WTC11 (cell line): ENCODE measurements around the gene XIRP1. TPM values are rescaled to one million over a fixed set of nuclear protein-coding genes. Genes with fewer than 3 reads are reported as not detected.

ENCODE experiments used
- ATAC-seq: fragments of 200-7000 bp; cut with Tn5 transposase; 2 replicates; pipeline ENCODE4 v1.10.0; 2021; ENCODE audit warnings: mild to moderate bottlenecking, moderate library complexity
- CTCF ChIA-PET: fragments of 300-600 bp; sonication (Branson Sonifier 250); formaldehyde crosslinking; loops from one replicate; lab custom pipeline; 2021; ENCODE audit warnings: antibody characterized with exemption; lab: Charles Lee
- POLR2A ChIA-PET: fragments of 350-600 bp; sonication (Branson Sonifier 250); formaldehyde crosslinking; loops from one replicate; lab custom pipeline; 2021; ENCODE audit warnings: antibody characterized with exemption; lab: Charles Lee
- DNase-seq: peaks from one replicate; pipeline ENCODE4 v3.0.0; 2021; ENCODE audit warnings: low spot score
- H3K27ac Mint-ChIP-seq: 2 replicates; pipeline ENCODE4 v1.8.0; 2021; ENCODE audit warnings: mixed read lengths
- H3K27me3 Mint-ChIP-seq: 2 replicates; pipeline ENCODE4 v1.8.0; 2021; ENCODE audit warnings: low read depth, mild to moderate bottlenecking, moderate library complexity, mixed read lengths
- H3K36me3 Mint-ChIP-seq: 2 replicates; pipeline ENCODE4 v1.8.0; 2021; ENCODE audit warnings: mixed read lengths
- H3K4me1 Mint-ChIP-seq: 2 replicates; pipeline ENCODE4 v1.8.0; 2022; ENCODE audit warnings: mixed read lengths
- H3K4me3 Mint-ChIP-seq: 2 replicates; pipeline ENCODE4 v1.8.0; 2021; ENCODE audit warnings: mild to moderate bottlenecking, moderate library complexity, mixed read lengths
- H3K9me3 Mint-ChIP-seq: 2 replicates; pipeline ENCODE4 v1.8.0; 2021; ENCODE audit warnings: mixed read lengths
- FOXJ3 ChIP-seq: sonication (generic); formaldehyde crosslinking; IDR thresholded peaks from 2 replicates; pipeline ENCODE4 v1.9.0; 2021; ENCODE audit warnings: missing genetic modification reagents, mild to moderate bottlenecking, borderline replicate concordance
- FOXK1 ChIP-seq: sonication (generic); formaldehyde crosslinking; IDR thresholded peaks from 2 replicates; pipeline ENCODE4 v1.8.0; 2022; ENCODE audit warnings: mild to moderate bottlenecking, moderate library complexity, missing genetic modification reagents
- GTF2I ChIP-seq: fragments of 250-450 bp; sonication (Bioruptor Pico); conservative IDR thresholded peaks from 2 replicates; pipeline ENCODE4 v1.4.0; 2021; ENCODE audit warnings: mild to moderate bottlenecking
- JUN ChIP-seq: sonication (generic); formaldehyde crosslinking; IDR thresholded peaks from 2 replicates; pipeline ENCODE4 v1.8.0; 2023; ENCODE audit warnings: mild to moderate bottlenecking, missing genetic modification reagents
- NFYB ChIP-seq: sonication (generic); formaldehyde crosslinking; conservative IDR thresholded peaks from 2 replicates; pipeline ENCODE4 v1.8.0; 2022; ENCODE audit warnings: low read depth, missing genetic modification reagents
- OVOL2 ChIP-seq: fragments of 250-450 bp; sonication (Bioruptor Pico); IDR thresholded peaks from 2 replicates; pipeline ENCODE4 v1.9.0; 2021; ENCODE audit warnings: mild to moderate bottlenecking, borderline replicate concordance
- TCF7 ChIP-seq: sonication (generic); formaldehyde crosslinking; IDR thresholded peaks from 2 replicates; pipeline ENCODE4 v1.8.0; 2022; ENCODE audit warnings: mild to moderate bottlenecking, low read depth, missing genetic modification reagents, moderate library complexity
- ZNF423 ChIP-seq: fragments of 250-450 bp; sonication (Bioruptor Pico); IDR thresholded peaks from 2 replicates; pipeline ENCODE4 v2.1.2; 2022; ENCODE audit warnings: mild to moderate bottlenecking, moderate library complexity
- total RNA-seq: library from RNA; stranded (reverse); gene quantifications from 3 replicates; pipeline ENCODE4 v1.2.3, GENCODE V29; 2021
- TF ChIP-seq, protein P1 (sequence below): sonication (generic); formaldehyde crosslinking; IDR thresholded peaks from 2 replicates; pipeline ENCODE4 v1.8.1; 2023; ENCODE audit warnings: mild to moderate bottlenecking, moderate library complexity, missing genetic modification reagents
- TF ChIP-seq, protein P2 (sequence below): sonication (generic); formaldehyde crosslinking; IDR thresholded peaks from 2 replicates; pipeline ENCODE4 v1.8.1; 2023; ENCODE audit warnings: mild to moderate bottlenecking, missing genetic modification reagents, moderate library complexity
- TF ChIP-seq, protein P3 (sequence below): sonication (generic); formaldehyde crosslinking; conservative IDR thresholded peaks from 2 replicates; pipeline ENCODE4 v1.8.1; 2023; ENCODE audit warnings: mild to moderate bottlenecking, low read depth, missing genetic modification reagents, moderate library complexity
- TF ChIP-seq, protein P4 (sequence below): sonication (generic); formaldehyde crosslinking; IDR thresholded peaks from 2 replicates; pipeline ENCODE4 v1.8.1; 2023; ENCODE audit warnings: mild to moderate bottlenecking, missing genetic modification reagents, moderate library complexity
- TF ChIP-seq, protein P5 (sequence below): sonication (generic); formaldehyde crosslinking; IDR thresholded peaks from 2 replicates; pipeline ENCODE4 v1.8.1; 2022; ENCODE audit warnings: mild to moderate bottlenecking, missing genetic modification reagents, moderate library complexity, borderline replicate concordance
- TF ChIP-seq, protein P6 (sequence below): sonication (generic); formaldehyde crosslinking; IDR thresholded peaks from 2 replicates; pipeline ENCODE4 v1.8.0; 2023; ENCODE audit warnings: missing genetic modification reagents, mild to moderate bottlenecking, borderline replicate concordance

XIRP1 gene
- total RNA-seq, 1 experiment from 2014 or later: not detected

DNA sequence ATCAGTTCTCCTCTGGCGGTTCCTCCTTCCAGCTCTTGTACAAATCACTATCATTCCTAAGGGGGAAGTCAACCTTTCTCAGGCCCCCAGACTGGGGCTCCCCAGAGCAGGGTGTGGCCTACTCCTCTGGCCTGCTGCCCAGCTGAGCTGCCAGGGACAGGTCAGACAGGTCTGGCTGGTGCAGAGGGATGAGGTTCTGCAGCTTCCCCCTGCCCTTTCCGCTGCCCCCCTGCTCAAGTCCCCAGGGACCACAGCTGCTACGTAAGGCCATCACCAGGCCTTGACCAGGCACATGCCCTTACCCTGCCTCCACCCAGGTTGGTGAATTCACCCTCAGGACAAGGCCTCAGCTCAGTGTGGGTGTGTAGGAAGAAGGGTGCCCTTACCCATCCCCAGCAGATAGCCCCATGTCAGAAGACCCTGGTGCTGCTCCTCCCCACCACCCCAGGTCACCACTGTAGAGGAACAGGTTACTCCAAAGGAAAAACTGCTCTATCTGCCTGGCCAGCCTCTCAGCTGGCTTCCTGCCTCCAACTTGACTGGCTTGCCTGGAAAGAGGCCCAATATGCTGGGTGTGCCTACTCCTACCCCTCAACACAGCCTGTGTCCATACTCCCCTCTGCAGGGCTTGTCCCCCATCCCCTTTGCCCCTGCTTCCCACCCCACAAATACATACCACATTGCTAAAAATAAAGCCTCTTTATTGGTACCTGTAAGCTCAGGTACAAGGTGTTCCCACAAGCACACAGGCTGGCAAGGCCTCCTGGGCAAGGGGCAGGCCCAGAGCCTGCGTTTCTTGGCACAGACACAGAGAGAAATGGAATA is 51.0 kb downstream of the XIRP1 start:
- ATAC-seq: no peak
- CTCF ChIA-PET: interaction anchor here (1.0 to 2.0 kb wide), 3 partner anchors 16 to 151 kb away, joined by 3 to 6 read pairs (median 4); no protein-coding TSS in a partner anchor
- no peak overlapping the region for H3K27ac Mint-ChIP-seq

More for the DNA sequence above, 51.0 kb downstream of the XIRP1 start:
- H3K36me3 Mint-ChIP-seq: peaks cover 34% of the 10 kb centered on the region
- no peaks in the 10 kb centered on the region for H3K9me3 Mint-ChIP-seq
- no peak for DNase-seq
- POLR2A ChIA-PET: no interaction called here
- H3K27me3 Mint-ChIP-seq: no peaks in the 10 kb centered on the region
- H3K4me3 Mint-ChIP-seq: no peak overlapping the region
- H3K4me1 Mint-ChIP-seq: peaks cover 9% of the 10 kb centered on the region
- TF ChIP-seq ZNF423 (CRISPR knock-in tag): no peak
- TF ChIP-seq, protein P1, sequence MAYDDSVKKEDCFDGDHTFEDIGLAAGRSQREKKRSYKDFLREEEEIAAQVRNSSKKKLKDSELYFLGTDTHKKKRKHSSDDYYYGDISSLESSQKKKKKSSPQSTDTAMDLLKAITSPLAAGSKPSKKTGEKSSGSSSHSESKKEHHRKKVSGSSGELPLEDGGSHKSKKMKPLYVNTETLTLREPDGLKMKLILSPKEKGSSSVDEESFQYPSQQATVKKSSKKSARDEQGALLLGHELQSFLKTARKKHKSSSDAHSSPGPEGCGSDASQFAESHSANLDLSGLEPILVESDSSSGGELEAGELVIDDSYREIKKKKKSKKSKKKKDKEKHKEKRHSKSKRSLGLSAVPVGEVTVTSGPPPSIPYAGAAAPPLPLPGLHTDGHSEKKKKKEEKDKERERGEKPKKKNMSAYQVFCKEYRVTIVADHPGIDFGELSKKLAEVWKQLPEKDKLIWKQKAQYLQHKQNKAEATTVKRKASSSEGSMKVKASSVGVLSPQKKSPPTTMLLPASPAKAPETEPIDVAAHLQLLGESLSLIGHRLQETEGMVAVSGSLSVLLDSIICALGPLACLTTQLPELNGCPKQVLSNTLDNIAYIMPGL (CRISPR knock-in tag): no peak
- TF ChIP-seq, protein P2, sequence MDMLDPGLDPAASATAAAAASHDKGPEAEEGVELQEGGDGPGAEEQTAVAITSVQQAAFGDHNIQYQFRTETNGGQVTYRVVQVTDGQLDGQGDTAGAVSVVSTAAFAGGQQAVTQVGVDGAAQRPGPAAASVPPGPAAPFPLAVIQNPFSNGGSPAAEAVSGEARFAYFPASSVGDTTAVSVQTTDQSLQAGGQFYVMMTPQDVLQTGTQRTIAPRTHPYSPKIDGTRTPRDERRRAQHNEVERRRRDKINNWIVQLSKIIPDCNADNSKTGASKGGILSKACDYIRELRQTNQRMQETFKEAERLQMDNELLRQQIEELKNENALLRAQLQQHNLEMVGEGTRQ (CRISPR knock-in tag): no peak
- TF ChIP-seq FOXJ3 (CRISPR knock-in tag): no peak
- no peak for TF ChIP-seq JUN (CRISPR knock-in tag)
- TF ChIP-seq, protein P3, sequence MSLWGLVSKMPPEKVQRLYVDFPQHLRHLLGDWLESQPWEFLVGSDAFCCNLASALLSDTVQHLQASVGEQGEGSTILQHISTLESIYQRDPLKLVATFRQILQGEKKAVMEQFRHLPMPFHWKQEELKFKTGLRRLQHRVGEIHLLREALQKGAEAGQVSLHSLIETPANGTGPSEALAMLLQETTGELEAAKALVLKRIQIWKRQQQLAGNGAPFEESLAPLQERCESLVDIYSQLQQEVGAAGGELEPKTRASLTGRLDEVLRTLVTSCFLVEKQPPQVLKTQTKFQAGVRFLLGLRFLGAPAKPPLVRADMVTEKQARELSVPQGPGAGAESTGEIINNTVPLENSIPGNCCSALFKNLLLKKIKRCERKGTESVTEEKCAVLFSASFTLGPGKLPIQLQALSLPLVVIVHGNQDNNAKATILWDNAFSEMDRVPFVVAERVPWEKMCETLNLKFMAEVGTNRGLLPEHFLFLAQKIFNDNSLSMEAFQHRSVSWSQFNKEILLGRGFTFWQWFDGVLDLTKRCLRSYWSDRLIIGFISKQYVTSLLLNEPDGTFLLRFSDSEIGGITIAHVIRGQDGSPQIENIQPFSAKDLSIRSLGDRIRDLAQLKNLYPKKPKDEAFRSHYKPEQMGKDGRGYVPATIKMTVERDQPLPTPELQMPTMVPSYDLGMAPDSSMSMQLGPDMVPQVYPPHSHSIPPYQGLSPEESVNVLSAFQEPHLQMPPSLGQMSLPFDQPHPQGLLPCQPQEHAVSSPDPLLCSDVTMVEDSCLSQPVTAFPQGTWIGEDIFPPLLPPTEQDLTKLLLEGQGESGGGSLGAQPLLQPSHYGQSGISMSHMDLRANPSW (CRISPR knock-in tag): no peak
- TF ChIP-seq TCF7 (CRISPR knock-in tag): no peak
- TF ChIP-seq, protein P4, sequence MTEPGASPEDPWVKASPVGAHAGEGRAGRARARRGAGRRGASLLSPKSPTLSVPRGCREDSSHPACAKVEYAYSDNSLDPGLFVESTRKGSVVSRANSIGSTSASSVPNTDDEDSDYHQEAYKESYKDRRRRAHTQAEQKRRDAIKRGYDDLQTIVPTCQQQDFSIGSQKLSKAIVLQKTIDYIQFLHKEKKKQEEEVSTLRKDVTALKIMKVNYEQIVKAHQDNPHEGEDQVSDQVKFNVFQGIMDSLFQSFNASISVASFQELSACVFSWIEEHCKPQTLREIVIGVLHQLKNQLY (CRISPR knock-in tag): no peak
- no peak for TF ChIP-seq GTF2I (CRISPR knock-in tag)
- TF ChIP-seq FOXK1 (CRISPR knock-in tag): no peak
- TF ChIP-seq, protein P5, sequence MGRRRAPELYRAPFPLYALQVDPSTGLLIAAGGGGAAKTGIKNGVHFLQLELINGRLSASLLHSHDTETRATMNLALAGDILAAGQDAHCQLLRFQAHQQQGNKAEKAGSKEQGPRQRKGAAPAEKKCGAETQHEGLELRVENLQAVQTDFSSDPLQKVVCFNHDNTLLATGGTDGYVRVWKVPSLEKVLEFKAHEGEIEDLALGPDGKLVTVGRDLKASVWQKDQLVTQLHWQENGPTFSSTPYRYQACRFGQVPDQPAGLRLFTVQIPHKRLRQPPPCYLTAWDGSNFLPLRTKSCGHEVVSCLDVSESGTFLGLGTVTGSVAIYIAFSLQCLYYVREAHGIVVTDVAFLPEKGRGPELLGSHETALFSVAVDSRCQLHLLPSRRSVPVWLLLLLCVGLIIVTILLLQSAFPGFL (CRISPR knock-in tag): no peak
- TF ChIP-seq, protein P6, sequence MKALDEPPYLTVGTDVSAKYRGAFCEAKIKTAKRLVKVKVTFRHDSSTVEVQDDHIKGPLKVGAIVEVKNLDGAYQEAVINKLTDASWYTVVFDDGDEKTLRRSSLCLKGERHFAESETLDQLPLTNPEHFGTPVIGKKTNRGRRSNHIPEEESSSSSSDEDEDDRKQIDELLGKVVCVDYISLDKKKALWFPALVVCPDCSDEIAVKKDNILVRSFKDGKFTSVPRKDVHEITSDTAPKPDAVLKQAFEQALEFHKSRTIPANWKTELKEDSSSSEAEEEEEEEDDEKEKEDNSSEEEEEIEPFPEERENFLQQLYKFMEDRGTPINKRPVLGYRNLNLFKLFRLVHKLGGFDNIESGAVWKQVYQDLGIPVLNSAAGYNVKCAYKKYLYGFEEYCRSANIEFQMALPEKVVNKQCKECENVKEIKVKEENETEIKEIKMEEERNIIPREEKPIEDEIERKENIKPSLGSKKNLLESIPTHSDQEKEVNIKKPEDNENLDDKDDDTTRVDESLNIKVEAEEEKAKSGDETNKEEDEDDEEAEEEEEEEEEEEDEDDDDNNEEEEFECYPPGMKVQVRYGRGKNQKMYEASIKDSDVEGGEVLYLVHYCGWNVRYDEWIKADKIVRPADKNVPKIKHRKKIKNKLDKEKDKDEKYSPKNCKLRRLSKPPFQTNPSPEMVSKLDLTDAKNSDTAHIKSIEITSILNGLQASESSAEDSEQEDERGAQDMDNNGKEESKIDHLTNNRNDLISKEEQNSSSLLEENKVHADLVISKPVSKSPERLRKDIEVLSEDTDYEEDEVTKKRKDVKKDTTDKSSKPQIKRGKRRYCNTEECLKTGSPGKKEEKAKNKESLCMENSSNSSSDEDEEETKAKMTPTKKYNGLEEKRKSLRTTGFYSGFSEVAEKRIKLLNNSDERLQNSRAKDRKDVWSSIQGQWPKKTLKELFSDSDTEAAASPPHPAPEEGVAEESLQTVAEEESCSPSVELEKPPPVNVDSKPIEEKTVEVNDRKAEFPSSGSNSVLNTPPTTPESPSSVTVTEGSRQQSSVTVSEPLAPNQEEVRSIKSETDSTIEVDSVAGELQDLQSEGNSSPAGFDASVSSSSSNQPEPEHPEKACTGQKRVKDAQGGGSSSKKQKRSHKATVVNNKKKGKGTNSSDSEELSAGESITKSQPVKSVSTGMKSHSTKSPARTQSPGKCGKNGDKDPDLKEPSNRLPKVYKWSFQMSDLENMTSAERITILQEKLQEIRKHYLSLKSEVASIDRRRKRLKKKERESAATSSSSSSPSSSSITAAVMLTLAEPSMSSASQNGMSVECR: no peak
- TF ChIP-seq OVOL2 (CRISPR knock-in tag): no peak
- TF ChIP-seq NFYB (CRISPR knock-in tag): no peak
